Coronary artery (tissue), 2 donors: Measurements from ENCODE around the gene TENT4B.

Experiments
- DNase-seq: peaks from one replicate; pipeline ENCODE4 v3.0.0-alpha.2; 2017; ENCODE audit warnings: low spot score
- H3K27ac ChIP-seq, 2 donors: fragments of 200-600 bp; sonication (generic); one replicate each; pipeline ENCODE4 v1.5.1; 2016 to 2019
- H3K4me3 ChIP-seq: fragments of 200-600 bp; sonication (generic); 2 replicates; pipeline ENCODE4 v1.5.1; 2016; ENCODE audit warnings: mild to moderate bottlenecking, moderate library complexity
- TF ChIP-seq, protein P1 (sequence below): fragments of 200-600 bp; sonication (generic); IDR thresholded peaks from one replicate; pipeline ENCODE4 v1.5.1; 2019; ENCODE audit warnings: antibody characterized with exemption

TENT4B gene

GRCh38 chr16:50144211-50144610 lies 8.9 kb upstream of the TENT4B start:
- DNase-seq: no peak
- TF ChIP-seq, protein P1, sequence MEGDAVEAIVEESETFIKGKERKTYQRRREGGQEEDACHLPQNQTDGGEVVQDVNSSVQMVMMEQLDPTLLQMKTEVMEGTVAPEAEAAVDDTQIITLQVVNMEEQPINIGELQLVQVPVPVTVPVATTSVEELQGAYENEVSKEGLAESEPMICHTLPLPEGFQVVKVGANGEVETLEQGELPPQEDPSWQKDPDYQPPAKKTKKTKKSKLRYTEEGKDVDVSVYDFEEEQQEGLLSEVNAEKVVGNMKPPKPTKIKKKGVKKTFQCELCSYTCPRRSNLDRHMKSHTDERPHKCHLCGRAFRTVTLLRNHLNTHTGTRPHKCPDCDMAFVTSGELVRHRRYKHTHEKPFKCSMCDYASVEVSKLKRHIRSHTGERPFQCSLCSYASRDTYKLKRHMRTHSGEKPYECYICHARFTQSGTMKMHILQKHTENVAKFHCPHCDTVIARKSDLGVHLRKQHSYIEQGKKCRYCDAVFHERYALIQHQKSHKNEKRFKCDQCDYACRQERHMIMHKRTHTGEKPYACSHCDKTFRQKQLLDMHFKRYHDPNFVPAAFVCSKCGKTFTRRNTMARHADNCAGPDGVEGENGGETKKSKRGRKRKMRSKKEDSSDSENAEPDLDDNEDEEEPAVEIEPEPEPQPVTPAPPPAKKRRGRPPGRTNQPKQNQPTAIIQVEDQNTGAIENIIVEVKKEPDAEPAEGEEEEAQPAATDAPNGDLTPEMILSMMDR: no peak
- H3K4me3 ChIP-seq: no peak overlapping the region
- H3K27ac ChIP-seq: no peak overlapping the region

DNA sequence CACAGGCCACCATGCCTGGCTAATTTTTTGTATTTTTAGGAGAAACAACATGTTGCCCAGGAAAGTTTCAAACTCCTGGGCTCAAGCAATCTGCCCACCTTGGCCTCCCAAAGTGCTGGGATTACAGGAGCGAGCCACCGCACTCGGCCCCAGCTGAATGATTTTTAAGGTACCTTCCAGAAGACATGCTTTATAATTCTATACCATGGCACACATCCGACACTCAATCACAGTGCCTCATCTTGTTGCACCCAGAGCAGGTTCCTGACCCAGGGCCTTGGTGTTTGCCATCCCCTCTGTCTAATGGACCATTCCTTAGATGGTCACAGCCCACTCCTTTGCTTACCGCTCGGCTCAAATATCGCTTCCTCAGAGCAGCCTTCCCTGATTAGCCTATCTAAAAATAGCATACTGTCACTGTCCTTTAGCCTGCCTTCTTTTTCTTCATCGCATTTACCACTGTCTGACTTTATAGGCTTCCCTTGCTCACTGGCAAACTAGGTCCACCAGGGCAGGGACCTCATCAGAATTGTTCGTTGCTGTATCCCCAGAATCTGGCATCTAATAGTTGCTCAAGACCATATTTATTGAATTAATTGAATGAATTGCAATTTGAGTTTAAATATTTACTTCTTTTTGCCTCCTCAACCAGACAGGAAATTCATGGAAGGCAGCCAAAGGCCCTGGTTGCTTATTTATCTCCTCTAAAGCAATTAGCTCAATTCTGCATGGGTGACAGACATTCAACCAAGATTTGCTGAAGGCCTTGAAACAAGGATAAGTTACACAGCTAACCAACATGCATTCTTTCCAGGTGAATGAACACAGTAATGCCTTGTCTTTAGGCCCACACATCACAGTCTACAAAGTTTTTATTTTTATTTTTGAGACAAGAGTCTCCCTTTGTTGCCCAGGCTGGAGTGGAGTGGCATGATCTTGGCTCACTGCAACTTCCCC lies 6.3 kb upstream of the TENT4B start:
- TF ChIP-seq, protein P1: no peak
- no peak for DNase-seq
- Histone ChIP-seq H3K4me3 (no peak overlapping the region), H3K27ac (no peak overlapping the region)

DNA sequence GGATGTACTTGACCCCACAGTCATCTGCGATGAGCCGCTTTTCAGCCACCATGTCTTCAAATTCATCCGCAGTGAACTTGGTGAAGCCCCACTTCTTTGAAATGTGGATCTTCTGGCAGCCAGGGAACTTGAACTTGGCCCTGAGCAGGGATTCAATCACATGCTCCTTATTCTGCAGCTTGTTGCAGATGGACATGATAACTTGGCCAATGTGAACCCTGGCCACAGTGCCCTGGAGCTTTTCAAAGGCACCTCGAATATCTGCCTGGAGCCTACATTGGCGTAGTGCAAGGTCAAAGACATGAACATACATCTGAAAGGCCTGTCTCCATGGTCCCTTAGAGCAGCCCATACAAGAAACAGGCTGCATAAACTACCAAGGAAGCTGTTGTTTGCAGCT lies 1.8 kb upstream of the TENT4B start:
- TF ChIP-seq, protein P1: no peak
- DNase-seq: no peak

DNA sequence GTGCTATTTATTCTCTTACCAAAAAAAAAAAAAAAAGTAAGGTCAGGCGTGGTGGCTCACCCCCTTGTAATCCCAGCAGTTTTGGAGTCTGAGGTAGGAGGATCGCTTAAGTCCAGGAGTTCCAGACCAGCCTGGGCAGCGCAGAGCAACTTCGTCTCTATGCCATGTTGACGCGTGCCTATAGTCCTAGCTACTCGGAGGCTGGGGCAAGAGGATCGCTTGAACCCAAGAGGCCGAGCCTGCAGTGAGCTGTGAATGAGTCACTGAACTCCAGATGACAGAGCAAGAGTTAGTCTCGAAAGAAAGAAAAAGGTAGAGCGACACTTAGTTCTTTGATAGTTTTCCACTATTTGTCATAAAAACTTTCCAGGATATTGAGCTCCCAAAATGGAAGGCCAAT lies 1.4 kb upstream of the TENT4B start:
- no peak for DNase-seq
- peak overlapping the region in 1 of 2 donors; percentile 99 for H3K27ac ChIP-seq
- TF ChIP-seq, protein P1: no peak
- H3K4me3 ChIP-seq: peak overlapping the region; percentile 99

More for the DNA sequence above, 1.8 kb upstream of the TENT4B start:
- no peak overlapping the region for H3K4me3 ChIP-seq
- H3K27ac ChIP-seq: no peak overlapping the region

- TF ChIP-seq, protein P1: no peak
- DNase-seq: no peak
- Histone ChIP-seq H3K4me3 (peak overlapping the region; percentile 99), H3K27ac (peak overlapping the region; percentile 91 to 99)
These were observed 727 bp upstream of the TENT4B start for GRCh38 chr16:50152351-50152806.

DNA sequence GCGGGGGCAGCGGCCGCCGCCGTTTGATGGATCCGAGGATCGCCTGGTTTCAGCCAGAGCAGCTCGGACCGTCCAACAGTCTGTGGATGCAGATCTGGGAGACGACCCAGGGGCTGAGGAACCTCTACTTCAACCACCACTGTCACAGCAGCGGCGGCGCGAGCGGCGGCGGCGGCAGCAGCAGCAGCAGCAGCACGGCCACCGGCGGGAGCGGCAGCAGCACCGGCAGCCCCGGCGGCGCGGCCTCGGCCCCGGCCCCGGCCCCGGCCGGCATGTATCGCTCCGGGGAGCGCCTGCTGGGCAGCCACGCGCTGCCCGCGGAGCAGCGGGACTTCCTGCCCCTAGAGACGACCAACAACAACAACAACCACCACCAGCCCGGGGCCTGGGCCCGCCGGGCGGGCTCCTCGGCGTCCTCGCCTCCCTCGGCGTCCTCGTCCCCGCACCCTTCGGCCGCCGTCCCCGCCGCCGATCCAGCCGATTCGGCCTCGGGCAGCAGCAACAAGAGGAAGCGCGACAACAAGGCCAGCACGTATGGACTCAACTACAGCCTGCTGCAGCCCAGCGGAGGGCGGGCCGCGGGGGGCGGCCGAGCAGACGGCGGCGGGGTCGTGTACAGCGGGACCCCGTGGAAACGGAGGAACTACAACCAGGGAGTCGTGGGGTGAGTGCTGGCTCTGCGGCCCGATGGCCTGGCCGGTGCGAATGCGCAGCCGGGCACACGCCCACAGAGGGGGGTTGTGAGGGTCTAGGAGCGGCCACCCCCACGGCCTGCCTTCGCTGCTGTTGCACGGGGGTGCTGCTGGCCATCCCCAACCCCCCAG lies 702 bp downstream of the TENT4B start:
- DNase-seq: peak; percentile 81
- Histone ChIP-seq H3K4me3 (peak overlapping the region; percentile 99), H3K27ac (peak overlapping the region; percentile 48 to 99)
- TF ChIP-seq, protein P1: no peak
